ENCODE results near the gene HSPA1L. TPM values are rescaled to one million over a fixed set of nuclear protein-coding genes. Genes with fewer than 3 reads are reported as not detected.

Gene HSPA1L
- total RNA-seq, 1 experiment from 2014 or later, result 0.12 TPM

DNA sequence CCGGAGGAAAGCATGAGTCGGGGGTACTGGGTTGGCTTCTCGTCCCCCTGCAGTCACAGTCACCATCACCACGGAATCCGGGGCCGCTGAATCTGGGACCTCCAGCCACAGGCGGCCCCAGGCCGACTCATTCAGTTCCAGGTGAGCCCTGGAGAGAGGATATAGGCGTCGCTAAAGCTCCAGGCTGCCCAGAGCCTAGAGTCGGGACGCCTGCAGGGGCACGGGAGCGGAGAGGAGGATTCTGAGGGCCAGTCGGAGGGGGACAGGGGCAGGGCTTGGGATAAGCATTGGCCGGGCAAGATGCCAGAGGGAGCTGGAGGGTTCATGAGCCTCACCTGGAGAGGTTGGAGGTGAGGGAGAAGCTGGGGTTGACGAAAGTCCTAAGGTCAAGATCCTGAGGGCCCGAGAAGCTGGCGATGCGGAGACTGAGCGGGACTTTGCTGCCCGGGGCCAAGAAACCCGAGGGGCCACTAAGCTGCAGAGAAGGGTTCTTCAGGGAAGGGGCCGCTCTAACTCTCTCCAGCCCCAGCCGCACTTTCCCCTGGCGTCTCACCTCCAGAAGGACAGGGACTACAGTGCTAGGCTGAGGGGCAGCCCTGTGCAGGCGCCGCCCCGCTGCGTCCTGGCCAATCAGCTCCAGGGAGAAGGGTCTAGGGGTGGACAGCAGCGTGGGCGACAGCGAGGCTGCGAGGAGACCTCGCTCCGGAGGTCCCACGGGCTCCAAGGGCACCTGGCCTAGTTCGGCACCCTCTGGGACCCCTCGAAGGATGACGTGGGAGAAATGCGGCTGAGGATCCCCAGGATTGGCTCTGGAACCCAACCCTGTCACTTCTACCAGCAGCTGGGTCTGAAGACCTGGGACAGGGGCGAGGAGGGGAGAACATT lies 48.9 kb downstream of the HSPA1L start:
- H2AFZ ChIP-seq (ENCODE audit: low read depth, low read length, poor library complexity, severe bottlenecking), result no peak overlapping the region
- no peak overlapping the region for H3K9ac ChIP-seq (ENCODE audit: low read length)
- no TSS peak for BruUV-seq (replicated peaks)
- DNase-seq (ENCODE audit: low read depth, low spot score) (no peak), ATAC-seq (no peak)
- H3K4me1 ChIP-seq (ENCODE audit: control insufficient read depth in 1 of 2, insufficient read depth in 2 of 2, low read length in 2 of 2), result peaks cover 12 to 35% of the 10 kb centered on the region in 2 experiments; a peak in 3 of 4 replicates
- H3K36me3 ChIP-seq (ENCODE audit: control insufficient read depth in 1 of 2, insufficient read depth in 2 of 2, low read length in 2 of 2), result peaks cover 0 to 5% of the 10 kb centered on the region in 2 experiments; a peak in 1 of 4 replicates
- H3K9me3 ChIP-seq (ENCODE audit: control insufficient read depth in 1 of 2, insufficient read depth in 1 of 2, low read depth in 1 of 2, low read length in 2 of 2), result no peaks in the 10 kb centered on the region
- intact Hi-C loops (cut with micrococcal nuclease), result no loop called here
- ChIA-PET POLR2A (no interaction called here), CTCF (interaction anchor here (0.9 kb wide), 1 partner anchor 64 kb away, joined by 5 read pairs; no protein-coding TSS in a partner anchor), RAD21 (ENCODE audit: low non-redundant PET in 1 of 2, low total read pairs in 2 of 2, uncharacterized antibody in 2 of 2, unreplicated experiment in 2 of 2) (no interaction called here)
- TF ChIP-seq, protein P1, sequence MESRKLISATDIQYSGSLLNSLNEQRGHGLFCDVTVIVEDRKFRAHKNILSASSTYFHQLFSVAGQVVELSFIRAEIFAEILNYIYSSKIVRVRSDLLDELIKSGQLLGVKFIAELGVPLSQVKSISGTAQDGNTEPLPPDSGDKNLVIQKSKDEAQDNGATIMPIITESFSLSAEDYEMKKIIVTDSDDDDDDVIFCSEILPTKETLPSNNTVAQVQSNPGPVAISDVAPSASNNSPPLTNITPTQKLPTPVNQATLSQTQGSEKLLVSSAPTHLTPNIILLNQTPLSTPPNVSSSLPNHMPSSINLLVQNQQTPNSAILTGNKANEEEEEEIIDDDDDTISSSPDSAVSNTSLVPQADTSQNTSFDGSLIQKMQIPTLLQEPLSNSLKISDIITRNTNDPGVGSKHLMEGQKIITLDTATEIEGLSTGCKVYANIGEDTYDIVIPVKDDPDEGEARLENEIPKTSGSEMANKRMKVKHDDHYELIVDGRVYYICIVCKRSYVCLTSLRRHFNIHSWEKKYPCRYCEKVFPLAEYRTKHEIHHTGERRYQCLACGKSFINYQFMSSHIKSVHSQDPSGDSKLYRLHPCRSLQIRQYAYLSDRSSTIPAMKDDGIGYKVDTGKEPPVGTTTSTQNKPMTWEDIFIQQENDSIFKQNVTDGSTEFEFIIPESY (IDR thresholded peaks at IDR 0.05; ENCODE audit: extremely low read depth, insufficient replicate concordance, low read length), result no peak
- no peak for TF ChIP-seq REST (IDR thresholded peaks at IDR 0.05; ENCODE audit: low read depth)
- no peak for TF ChIP-seq SRF (IDR thresholded peaks at IDR 0.05; ENCODE audit: low read depth)
- TF ChIP-seq YY1 (IDR thresholded peaks at IDR 0.05; ENCODE audit: extremely low read depth, insufficient replicate concordance, low read depth, low read length), result no peak
- TF ChIP-seq TCF7L2 (IDR thresholded peaks at IDR 0.05; ENCODE audit: borderline replicate concordance, extremely low read depth, insufficient read depth, insufficient read length), result no peak
- TF ChIP-seq RAD21 (IDR thresholded peaks at IDR 0.05; ENCODE audit: low read depth), result no peak
- no peak for TF ChIP-seq EGR1 (IDR thresholded peaks at IDR 0.05; ENCODE audit: low read depth)
- no peak for TF ChIP-seq ATF3 (IDR thresholded peaks at IDR 0.05)
- no peak for TF ChIP-seq POLR2AphosphoS5 (IDR thresholded peaks at IDR 0.05; ENCODE audit: low read depth, low read length)
- H4K20me1 ChIP-seq (ENCODE audit: insufficient read depth), result no peaks in the 10 kb centered on the region
- no peak overlapping the region for H3K4me3 ChIP-seq (replicated peaks in 1 of 2; ENCODE audit: low read depth in 1 of 2, low read length in 2 of 2)
- no peak overlapping the region for H3K4me2 ChIP-seq (ENCODE audit: low read length)
- no peaks in the 10 kb centered on the region for H3K27me3 ChIP-seq (ENCODE audit: insufficient read depth, low read length)
- H3K27ac ChIP-seq (ENCODE audit: low read depth, low read length), result no peak overlapping the region; the same call in 1 of the 2 replicates
- no peaks in the 10 kb centered on the region for H3K9me2 ChIP-seq (ENCODE audit: insufficient read depth)
- no peaks in the 10 kb centered on the region for H3K79me2 ChIP-seq (ENCODE audit: insufficient read depth, low read length)
